ENCODE data around the gene KRTAP9-3.
"Not testable (repeated sequence)": the region's sequence is repeated elsewhere in the genome, so short reads cannot be mapped to it uniquely, and the experiment has no call there.

The KRTAP9-3 gene

DNA sequence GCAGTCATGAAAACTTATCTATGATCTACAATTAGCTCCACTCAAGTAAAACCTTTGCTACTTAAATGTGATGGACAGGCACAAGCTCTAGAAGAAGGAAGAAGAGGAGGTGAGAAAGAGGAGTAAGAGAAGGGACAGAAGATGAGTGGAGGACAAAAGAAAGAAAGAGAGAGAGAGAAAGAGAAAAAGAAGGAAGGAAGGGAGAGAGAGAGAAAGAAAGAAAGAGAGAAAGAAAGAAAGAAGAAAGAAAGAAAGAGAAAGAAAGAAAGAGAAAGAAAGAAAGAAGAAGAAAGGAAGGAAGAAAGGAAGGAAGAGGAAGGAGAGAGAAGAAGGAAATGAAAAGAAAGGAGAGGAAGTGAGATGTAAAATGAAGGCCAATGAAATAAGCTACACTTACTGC is 2.2 kb upstream of the KRTAP9-3 start:
- no peak for DNase-seq (ENCODE audit: low read depth)
- TF ChIP-seq CTCF (IDR thresholded peaks at IDR 0.05; ENCODE audit: low read length, missing control alignments) = no peak
- no peak overlapping the region for H3K4me3 ChIP-seq (replicated peaks; ENCODE audit: low read depth, low read length)

DNA sequence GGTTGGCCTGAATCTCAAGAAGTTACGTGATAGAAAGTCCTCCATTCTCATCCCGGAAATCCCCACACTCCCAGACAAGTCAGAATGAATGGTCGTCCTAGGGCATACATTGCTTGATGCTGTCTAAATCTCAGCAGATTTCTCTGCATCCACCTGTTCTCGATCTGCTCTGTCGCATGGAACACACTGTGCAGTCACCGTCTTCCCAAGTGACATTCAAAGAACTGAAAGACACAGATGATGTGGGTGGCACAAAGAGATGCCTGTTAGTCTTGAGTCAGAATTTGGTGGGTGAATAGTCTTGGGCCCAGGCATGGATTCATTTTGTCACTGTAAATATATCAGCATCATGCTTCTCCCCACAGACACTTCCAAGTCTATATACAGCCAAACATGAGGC is 518 bp upstream of the KRTAP9-3 start:
- no peak overlapping the region for H3K4me3 ChIP-seq (replicated peaks; ENCODE audit: low read depth, low read length)
- TF ChIP-seq CTCF (IDR thresholded peaks at IDR 0.05; ENCODE audit: low read length, missing control alignments) = no peak
- DNase-seq (ENCODE audit: low read depth) = no peak

DNA sequence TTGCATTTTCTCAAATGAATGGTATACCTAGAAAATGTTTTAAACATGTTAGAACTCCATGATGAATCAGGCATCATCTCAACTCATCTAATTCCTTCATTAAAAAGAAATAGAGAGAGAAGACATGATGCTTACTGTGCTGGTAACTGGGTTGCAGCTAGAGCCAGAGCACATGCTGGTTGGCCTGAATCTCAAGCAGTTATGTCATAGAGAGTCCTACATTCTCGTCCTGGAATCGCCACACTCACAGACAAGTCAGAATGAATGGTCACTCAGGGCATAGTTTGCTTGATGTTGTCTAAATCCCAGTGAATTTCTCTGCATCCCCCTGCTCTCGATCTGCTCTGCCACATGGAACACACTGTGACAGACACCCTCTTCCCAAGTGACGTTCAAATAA is 4.9 kb downstream of the KRTAP9-3 start:
- H3K4me3 ChIP-seq (replicated peaks; ENCODE audit: low read depth, low read length); DNase-seq (ENCODE audit: low read depth): not testable (repeated sequence)

DNA sequence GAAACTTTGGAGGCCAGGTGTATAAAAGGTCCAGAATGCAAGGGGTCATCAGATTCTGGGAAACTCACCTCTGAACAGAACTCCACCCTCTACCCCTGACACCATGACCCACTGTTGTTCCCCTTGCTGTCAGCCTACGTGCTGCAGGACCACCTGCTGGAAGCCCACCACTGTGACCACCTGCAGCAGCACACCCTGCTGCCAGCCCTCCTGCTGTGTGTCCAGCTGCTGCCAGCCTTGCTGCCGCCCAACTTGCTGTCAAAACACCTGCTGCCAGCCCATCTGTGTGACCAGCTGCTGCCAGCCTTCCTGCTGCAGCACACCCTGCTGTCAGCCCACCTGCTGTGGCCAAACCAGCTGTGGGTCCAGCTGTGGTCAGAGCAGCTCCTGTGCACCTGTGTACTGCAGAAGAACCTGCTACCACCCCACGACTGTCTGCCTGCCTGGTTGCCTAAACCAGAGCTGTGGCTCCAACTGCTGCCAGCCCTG is 5.7 kb downstream of the KRTAP9-3 start, which contains the start of gene KRTAP9-8:
Gene KRTAP9-8 (plus strand): TSS at position 51 of the 489 bp plus-strand sequence. CDS start 53 bp downstream, at position 104.
- not testable (repeated sequence) for H3K4me3 ChIP-seq (replicated peaks; ENCODE audit: low read depth, low read length); DNase-seq (ENCODE audit: low read depth)

- H3K4me3 ChIP-seq (replicated peaks; ENCODE audit: low read depth, low read length) = not testable (repeated sequence)
Measured at GRCh38 chr17:41246995-41247787, 14.9 kb downstream of the KRTAP9-3 start.

DNA sequence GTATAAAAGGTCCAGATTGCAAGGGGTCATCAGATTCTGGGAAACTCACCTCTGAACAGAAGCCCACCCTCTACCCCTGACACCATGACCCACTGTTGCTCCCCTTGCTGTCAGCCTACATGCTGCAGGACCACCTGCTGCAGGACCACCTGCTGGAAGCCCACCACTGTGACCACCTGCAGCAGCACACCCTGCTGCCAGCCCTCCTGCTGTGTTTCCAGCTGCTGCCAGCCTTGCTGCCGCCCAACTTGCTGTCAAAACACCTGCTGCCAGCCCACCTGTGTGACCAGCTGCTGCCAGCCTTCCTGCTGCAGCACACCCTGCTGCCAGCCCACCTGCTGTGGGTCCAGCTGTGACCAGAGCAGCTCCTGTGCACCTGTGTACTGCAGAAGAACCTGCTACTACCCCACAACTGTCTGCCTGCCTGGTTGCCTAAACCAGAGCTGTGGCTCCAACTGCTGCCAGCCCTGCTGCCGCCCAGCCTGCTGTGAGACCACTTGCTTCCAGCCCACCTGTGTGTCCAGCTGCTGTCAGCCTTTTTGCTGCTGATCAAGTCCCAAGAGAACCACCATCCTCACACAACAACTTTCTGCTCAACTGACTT is 17.5 kb downstream of the KRTAP9-3 start, which contains the start of gene KRTAP9-4:
Gene KRTAP9-4 (plus strand): TSS at position 51 of the 604 bp plus-strand sequence. CDS start 34 bp downstream, at position 85.
- not testable (repeated sequence) for DNase-seq (ENCODE audit: low read depth); H3K4me3 ChIP-seq (replicated peaks; ENCODE audit: low read depth, low read length)

More at GRCh38 chr17:41246995-41247787, 14.9 kb downstream of the KRTAP9-3 start:
- DNase-seq (ENCODE audit: low read depth) = not testable (repeated sequence)

DNA sequence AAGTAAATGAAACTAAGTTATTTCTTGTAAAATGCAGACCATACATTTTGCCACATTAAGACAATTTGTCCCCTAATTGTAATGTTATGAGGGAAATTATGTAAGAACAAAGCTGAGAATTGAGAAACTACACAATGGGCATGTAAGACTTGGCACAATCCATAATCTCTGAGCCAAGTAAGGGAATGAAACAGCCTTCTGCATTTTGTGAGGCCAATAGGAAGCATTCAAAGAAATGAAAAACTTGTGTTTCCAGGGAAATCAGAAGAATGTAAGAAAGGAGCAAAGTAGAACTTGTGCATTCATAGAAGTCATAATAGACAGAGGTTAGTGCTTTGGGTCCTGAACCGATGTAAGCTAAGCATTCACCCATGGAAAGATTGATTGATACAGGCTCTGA is 19.0 kb downstream of the KRTAP9-3 start:
- H3K4me3 ChIP-seq (replicated peaks; ENCODE audit: low read depth, low read length) = no peak overlapping the region
- DNase-seq (ENCODE audit: low read depth) = no peak
- no peak for TF ChIP-seq CTCF (IDR thresholded peaks at IDR 0.05; ENCODE audit: low read length, missing control alignments)

GRCh38 chr17:41254861-41255260 is 22.6 kb downstream of the KRTAP9-3 start:
- no peak for DNase-seq (ENCODE audit: low read depth)
- H3K4me3 ChIP-seq (replicated peaks; ENCODE audit: low read depth, low read length) = no peak overlapping the region
- TF ChIP-seq CTCF (IDR thresholded peaks at IDR 0.05; ENCODE audit: low read length, missing control alignments) = no peak

- H3K4me3 ChIP-seq (replicated peaks; ENCODE audit: low read depth, low read length); DNase-seq (ENCODE audit: low read depth): not testable (repeated sequence)
Measured at GRCh38 chr17:41255381-41256290, 23.4 kb downstream of the KRTAP9-3 start, which contains the start of gene KRTAP9-9. TSS of gene KRTAP9-9 (plus strand) at chr17:41255384.

Data from fibroblast of pulmonary artery (primary cell).